NB4 (cell line): ENCODE data around the gene B4GAT1.

Experiments used
- MYC ChIP-seq: IDR thresholded peaks from 2 replicates; pipeline ENCODE4 v1.6.1; 2011; ENCODE audit warnings: low read depth, low read length
- POLR2A ChIP-seq: IDR thresholded peaks from 2 replicates; pipeline ENCODE4 v1.6.1; 2011; ENCODE audit warnings: mild to moderate bottlenecking; ENCODE audit not compliant: insufficient read length; ENCODE audit errors: extremely low read depth
- TF ChIP-seq, protein P1 (sequence below): IDR thresholded peaks from one replicate; pipeline ENCODE4 v1.5.1; 2012; ENCODE audit warnings: low read depth, low read length
- TF ChIP-seq, protein P2 (sequence below): IDR thresholded peaks from 2 replicates; pipeline ENCODE4 v1.6.1; 2011; ENCODE audit warnings: low read depth, low read length

DNA sequence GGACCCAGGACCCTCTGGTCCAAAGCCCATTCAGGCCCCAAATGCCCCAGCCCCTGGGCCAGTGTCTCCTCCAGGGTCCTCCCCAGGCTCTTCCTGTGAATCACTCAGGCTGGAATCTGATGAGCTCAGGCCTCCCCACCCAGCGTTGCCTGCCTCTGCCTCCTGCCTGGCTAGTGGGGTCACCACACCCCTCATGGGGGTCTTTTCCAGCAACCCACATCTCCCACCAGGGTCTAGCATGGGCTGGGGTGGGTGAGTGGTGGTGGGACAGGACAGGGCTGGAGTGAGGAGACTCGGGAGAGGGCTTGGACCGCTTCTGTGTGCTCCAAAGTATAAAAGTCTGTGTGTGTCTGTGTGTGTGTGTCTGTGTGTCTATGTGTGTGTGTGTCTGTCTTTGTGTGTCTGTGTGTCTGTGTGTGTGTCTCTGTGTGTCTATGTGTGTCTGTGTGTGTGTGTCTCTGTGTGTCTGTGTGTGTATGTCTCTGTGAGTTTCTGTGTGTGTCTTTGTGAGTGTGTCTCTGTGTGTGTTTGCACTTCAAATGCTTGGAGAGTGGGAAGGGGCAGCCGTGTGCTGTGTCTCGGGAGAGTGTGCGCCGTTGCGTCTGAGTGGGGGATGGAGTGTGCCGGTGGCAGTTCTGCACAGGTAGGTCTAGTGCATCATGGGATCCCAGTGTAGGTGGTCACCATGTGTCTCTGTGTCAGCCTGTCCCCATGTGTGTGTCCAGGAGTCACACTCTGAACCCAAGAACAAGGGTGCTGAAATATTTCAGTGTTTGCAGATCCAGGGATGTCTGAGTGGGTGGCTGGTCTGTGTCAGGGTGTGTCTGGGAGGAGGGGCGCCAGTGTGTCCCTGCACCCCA is 20.0 kb downstream of the B4GAT1 start:
- TF ChIP-seq, protein P1, sequence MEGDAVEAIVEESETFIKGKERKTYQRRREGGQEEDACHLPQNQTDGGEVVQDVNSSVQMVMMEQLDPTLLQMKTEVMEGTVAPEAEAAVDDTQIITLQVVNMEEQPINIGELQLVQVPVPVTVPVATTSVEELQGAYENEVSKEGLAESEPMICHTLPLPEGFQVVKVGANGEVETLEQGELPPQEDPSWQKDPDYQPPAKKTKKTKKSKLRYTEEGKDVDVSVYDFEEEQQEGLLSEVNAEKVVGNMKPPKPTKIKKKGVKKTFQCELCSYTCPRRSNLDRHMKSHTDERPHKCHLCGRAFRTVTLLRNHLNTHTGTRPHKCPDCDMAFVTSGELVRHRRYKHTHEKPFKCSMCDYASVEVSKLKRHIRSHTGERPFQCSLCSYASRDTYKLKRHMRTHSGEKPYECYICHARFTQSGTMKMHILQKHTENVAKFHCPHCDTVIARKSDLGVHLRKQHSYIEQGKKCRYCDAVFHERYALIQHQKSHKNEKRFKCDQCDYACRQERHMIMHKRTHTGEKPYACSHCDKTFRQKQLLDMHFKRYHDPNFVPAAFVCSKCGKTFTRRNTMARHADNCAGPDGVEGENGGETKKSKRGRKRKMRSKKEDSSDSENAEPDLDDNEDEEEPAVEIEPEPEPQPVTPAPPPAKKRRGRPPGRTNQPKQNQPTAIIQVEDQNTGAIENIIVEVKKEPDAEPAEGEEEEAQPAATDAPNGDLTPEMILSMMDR, result no peak
- TF ChIP-seq POLR2A (no peak), MYC (no peak)
- TF ChIP-seq, protein P2, sequence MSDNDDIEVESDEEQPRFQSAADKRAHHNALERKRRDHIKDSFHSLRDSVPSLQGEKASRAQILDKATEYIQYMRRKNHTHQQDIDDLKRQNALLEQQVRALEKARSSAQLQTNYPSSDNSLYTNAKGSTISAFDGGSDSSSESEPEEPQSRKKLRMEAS, result no peak
